C4-2B (cell line): ENCODE data around the gene ATP2B2.

ENCODE experiments used
- H3K27ac ChIP-seq: fragments of 450-650 bp; 2 replicates; pipeline ENCODE4 v1.5.1; 2017
- ZFX ChIP-seq: fragments of 450-650 bp; IDR thresholded peaks from 2 replicates; pipeline ENCODE4 v1.6.1; 2017
- TF ChIP-seq, protein P1 (sequence below): fragments of 450-650 bp; conservative IDR thresholded peaks from 2 replicates; pipeline ENCODE4 v1.5.1; 2017; ENCODE audit warnings: mild to moderate bottlenecking

ATP2B2 gene

DNA sequence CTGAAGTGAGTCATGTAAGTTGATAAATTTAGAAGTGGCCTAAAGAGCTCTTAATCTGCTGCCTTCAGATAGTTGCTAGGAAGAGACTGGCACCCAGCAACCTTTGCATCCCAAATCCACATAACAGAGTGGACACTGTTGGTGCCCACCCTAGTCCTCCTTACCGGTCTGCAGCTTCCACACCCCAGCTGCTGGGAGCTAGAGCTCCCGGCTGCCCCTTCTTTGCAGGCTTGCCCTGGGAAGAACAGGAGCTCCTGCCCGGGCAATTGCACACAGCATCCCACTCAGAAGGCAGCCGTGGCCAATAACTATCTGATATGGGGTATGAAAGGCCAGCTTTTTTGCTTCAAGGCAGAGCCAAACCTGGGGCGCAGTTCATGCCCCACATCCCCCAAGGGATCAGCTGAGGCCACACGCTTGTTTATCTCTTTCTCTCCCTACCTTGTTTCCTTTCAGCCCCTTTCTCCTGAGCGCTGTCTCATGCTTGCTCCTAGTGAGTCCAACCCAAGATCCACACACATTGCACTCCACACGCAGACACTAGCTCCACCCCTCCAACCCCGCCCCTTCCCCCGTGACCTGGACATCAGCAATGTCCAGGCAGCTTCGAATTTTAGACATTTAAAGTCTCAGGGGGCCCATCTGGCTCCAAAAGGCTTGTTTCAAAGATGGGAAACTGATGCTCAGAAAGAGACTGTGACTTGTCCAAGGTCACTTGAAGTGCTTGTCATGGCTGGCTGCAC is 9.1 kb downstream of the ATP2B2 start:
- TF ChIP-seq, protein P1, sequence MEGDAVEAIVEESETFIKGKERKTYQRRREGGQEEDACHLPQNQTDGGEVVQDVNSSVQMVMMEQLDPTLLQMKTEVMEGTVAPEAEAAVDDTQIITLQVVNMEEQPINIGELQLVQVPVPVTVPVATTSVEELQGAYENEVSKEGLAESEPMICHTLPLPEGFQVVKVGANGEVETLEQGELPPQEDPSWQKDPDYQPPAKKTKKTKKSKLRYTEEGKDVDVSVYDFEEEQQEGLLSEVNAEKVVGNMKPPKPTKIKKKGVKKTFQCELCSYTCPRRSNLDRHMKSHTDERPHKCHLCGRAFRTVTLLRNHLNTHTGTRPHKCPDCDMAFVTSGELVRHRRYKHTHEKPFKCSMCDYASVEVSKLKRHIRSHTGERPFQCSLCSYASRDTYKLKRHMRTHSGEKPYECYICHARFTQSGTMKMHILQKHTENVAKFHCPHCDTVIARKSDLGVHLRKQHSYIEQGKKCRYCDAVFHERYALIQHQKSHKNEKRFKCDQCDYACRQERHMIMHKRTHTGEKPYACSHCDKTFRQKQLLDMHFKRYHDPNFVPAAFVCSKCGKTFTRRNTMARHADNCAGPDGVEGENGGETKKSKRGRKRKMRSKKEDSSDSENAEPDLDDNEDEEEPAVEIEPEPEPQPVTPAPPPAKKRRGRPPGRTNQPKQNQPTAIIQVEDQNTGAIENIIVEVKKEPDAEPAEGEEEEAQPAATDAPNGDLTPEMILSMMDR, result no peak
- no peak for TF ChIP-seq ZFX
- no peak overlapping the region for H3K27ac ChIP-seq

DNA sequence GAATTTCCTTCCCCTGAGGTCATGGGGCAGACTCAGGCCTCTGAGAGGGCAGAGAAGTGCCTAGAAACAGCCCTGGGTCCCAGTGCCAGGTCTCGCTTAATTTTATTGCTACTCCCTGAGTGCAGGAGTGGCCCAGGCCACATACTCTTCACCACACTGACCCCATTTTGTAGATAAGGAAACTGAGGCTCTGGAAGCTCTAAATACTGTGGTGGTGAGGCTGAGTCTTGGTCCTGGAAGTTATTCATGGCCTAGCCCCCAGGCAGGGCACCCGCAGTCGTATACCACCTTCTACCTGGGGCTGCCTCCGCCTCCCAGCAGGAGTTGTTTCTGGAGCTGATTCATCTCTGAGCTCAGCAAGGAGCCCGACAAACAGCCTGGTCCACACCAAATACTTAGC is 9.8 kb downstream of the ATP2B2 start:
- no peak for TF ChIP-seq ZFX
- TF ChIP-seq, protein P1, result no peak
- no peak overlapping the region for H3K27ac ChIP-seq

DNA sequence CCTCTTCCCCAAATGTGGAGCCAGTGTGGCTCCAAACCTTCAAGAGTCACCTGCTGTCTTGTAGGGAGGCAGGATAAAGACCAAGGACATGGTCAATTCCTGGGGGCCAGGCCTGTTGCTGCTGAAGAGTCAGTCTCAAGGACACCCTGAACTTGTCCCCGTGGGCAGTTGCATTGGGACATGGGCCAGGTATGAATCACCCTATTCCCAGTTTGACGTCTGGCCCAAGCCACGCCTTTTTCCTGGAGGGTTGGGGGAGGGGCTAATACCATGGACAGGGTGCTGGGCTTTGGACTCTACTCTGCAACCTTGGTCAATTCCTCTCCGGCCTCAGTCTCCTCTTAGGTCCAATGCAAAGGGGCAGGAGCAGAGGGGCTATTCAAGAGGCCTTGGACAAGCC is 10.4 kb downstream of the ATP2B2 start:
- no peak overlapping the region for H3K27ac ChIP-seq
- no peak for TF ChIP-seq ZFX
- TF ChIP-seq, protein P1, result no peak

DNA sequence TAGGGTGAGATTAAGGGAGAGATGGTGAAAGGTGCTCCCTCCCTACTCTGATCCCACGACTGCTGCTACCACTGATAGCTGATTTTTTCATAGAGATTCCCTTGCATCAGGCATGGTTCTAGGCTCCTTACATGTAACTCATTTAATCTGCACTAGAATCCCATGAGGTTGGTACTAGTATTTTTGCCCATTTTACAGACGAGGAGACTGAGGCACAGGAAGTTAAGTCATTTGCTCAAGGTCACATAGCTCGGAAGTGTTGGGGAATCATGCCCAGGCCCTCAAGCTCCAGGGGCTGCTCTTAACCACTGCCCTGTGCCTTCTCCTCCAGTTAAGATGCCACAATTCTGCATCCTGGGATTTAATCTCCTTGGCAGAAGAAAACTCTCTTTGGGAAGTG is 11.2 kb downstream of the ATP2B2 start:
- H3K27ac ChIP-seq, result no peak overlapping the region
- TF ChIP-seq ZFX, result no peak
- TF ChIP-seq, protein P1, result no peak

DNA sequence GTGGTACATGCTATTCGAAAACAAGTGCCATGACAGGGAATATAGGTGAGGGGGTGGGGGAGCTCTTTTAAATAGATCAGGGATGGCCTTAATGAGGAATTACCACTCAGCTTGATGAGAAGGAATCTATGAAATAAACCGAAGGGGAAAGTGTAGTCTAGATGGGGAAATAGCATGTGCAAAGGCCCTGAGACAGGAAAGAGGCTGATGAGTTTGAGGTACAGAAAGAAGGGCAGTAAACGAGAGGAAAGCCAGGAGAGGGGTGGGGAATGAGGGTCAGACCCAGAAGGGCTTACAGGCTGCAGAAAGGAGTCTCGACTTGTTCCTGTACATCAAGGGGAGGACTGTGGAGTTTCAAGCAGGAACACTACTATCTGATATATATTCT is 12.2 kb downstream of the ATP2B2 start:
- no peak overlapping the region for H3K27ac ChIP-seq
- TF ChIP-seq ZFX, result no peak
- TF ChIP-seq, protein P1, result no peak

DNA sequence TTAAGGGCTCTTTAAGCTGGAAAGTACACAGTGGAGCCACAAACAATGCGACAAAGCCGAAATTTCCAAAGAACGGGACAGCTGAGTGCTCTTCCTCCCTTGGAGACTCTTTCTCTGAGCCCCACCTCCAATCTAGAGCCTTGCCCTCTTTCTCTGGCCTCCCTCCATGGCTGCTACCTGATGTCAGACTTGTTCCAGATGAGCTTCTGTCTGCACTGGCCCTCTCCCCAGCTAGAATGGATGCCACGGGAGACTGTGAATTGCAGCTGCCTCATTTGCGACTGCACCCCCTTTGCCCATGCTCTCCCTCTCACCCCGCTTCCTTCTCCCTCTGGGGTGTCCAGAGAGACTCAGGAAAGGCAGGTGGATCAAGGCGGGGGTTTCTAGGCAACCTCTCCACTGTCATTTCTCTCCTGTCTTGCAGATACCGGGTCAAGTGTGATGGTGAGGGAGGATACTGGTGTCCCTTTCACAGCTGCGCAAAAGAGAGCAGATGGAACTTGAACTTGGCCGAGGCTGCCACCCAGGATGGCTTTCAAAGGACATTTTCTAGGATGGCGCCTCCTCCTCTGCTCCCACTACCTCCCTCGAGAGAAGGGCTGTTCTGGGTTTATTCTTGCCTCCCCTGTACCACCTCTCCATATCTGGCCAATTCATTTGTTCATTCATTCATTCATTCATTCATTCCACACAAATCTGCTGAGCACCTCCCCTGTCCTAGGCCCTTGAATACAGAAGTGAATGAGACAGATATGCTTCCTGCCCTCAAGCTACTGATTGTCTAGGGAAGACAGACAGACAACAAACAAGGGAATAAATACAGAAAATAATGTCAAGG is 12.8 kb downstream of the ATP2B2 start:
- TF ChIP-seq, protein P1, result no peak
- TF ChIP-seq ZFX, result no peak

DNA sequence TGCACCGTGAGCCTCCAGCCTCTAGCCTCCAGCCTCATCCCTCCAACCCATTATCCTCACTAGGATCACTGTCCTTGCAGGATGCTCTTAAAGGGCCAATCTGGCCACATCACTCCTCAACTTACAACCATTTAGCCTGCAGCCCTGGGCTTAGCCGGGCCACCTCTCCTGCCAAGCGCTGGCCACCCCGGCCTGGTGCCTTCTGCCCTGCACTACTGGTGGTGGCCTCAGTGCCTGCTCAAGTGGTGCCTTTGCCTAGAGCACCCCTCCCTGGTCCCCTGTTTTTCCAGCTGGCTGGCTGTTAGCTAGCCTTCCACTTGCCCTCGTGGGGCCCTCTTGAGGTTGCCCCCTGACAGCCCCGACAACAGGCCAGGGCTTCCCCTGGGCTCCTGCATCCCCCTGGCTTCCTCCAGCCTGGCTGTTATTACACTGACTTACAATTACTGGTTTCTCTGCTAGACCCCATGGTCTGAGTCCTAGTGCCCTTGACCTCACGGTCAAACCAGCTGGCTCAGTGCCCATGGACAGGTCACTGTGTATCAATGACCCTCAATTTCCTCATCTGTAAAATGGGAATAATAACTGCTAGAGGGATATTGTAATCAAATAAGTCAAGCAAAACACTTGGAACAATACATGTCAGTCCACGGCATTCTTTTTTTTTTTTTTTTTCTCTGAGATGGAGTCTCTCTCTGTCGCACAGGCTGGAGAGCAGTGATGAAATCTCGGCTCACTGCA is 15.5 kb downstream of the ATP2B2 start:
- TF ChIP-seq, protein P1, result no peak
- TF ChIP-seq ZFX, result no peak
- no peak overlapping the region for H3K27ac ChIP-seq

More for the DNA sequence above, 12.8 kb downstream of the ATP2B2 start:
- no peak overlapping the region for H3K27ac ChIP-seq
